Activated naive CD4-positive, alpha-beta T cell treated with anti-CD3 and anti-CD28 coated beads, Interleukin-2, amount 50 U/mL, for 24 hours (primary cell): Measurements from ENCODE around the gene FKBP11.
A peak's percentile ranks its signal among the peaks of the same experiment; 100 is the strongest.
"Not testable (repeated sequence)": the region's sequence is repeated elsewhere in the genome, so short reads cannot be mapped to it uniquely, and the experiment has no call there.

Experiments
- H3K27ac Mint-ChIP-seq: one replicate; pipeline ENCODE4 v1.8.0; 2021; ENCODE audit warnings: mild to moderate bottlenecking, mixed read lengths
- H3K27me3 Mint-ChIP-seq: one replicate; pipeline ENCODE4 v1.8.0; 2021; ENCODE audit warnings: mixed read lengths
- H3K36me3 Mint-ChIP-seq: one replicate; pipeline ENCODE4 v1.8.0; 2021; ENCODE audit warnings: mixed read lengths
- H3K4me1 Mint-ChIP-seq: one replicate; pipeline ENCODE4 v1.8.0; 2021; ENCODE audit warnings: mixed read lengths
- H3K4me3 Mint-ChIP-seq: one replicate; pipeline ENCODE4 v1.8.0; 2021; ENCODE audit warnings: mild to moderate bottlenecking, mixed read lengths
- H3K9me3 Mint-ChIP-seq: one replicate; pipeline ENCODE4 v1.8.0; 2021; ENCODE audit warnings: mixed read lengths

The FKBP11 gene

DNA sequence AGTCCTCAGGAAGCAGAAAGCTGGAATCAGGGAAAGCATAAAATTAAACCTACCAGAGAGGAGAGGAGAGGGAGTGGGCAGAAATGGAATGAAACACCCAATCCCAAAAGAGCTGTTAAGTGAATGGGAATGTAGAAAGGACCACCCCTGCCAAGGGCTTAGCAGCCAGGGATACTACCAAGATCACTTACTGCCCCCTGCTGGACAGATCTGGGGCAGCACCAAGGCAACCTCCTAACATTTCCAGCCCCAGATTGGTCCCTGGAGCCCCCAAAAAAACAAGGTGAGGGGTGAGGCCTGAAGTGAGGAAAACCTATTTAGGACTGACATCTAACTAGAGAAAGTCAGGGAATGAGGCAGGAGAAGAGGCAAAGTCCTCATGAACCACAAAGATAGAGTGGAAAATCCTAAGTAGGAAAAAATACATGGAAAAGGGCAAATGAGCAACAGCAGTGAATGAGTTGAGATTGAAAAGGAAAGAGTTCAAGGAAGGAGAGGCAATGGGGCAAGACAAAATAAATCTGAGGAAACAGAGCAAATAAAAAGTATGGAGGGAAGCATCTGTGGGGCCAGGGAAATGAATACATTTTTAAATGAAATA, 11.2 kb upstream of the FKBP11 start:
- H3K27me3 Mint-ChIP-seq, result no peaks in the 10 kb centered on the region
- no peaks in the 10 kb centered on the region for H3K9me3 Mint-ChIP-seq
- H3K27ac Mint-ChIP-seq, result peak overlapping the region; percentile 60
- peaks cover 3% of the 10 kb centered on the region for H3K36me3 Mint-ChIP-seq
- H3K4me1 Mint-ChIP-seq, result peaks cover 30% of the 10 kb centered on the region
- no peak overlapping the region for H3K4me3 Mint-ChIP-seq

DNA sequence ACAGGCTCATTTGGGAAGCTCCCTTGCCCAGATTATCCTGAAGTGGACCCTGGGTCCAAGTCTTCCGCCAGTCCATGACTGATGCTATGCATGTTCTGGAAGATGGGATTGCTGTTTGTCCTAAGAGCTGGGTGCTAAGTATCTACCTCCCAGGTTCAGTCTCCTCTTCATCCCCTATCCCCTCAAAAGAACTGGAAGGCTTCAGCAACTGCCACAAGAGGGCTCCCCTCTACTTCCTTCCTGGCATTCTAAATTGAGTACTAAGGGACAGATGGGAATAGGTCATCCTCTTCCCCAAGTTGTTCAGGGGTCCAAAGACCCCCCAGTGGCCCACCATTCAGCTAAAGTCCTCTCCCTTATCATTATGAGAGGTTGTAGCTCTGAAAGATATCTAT, 9.0 kb upstream of the FKBP11 start:
- H3K36me3 Mint-ChIP-seq, result peaks cover 6% of the 10 kb centered on the region
- peaks cover 30% of the 10 kb centered on the region for H3K4me1 Mint-ChIP-seq
- H3K9me3 Mint-ChIP-seq, result no peaks in the 10 kb centered on the region
- H3K27ac Mint-ChIP-seq, result peak overlapping the region; percentile 81
- H3K27me3 Mint-ChIP-seq, result no peaks in the 10 kb centered on the region
- H3K4me3 Mint-ChIP-seq, result no peak overlapping the region

DNA sequence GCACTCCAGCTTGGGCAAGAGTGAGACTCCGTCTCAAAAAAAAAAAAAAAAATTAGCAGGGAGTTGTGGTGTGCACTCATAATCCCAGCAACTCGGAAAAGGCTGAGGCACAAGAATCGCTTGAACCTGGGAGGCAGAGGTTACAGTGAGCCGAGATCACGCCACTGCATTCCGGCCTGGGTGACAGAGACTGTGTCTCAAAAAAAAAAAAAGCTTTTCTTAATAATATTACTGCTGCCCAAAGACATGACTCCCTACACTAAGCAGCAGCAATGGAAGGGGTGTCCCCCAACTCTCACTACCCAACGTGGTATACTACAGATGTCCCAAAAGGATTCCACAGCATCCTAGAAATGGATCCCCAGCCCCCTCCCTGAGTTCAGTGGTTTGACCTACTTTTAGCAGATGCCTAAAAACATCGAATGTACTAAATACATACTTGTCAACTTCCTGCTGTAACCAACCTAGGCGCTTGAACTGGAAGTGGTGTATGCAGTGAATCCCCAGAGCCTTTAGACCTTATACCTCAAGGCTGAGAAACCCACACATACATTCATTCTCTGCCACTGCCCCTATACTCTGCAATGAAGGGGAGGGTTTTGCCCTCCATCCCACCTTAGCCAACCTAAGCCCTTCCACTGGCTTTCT, 8.5 kb upstream of the FKBP11 start:
- Mint-ChIP-seq H3K4me1 (peaks cover 30% of the 10 kb centered on the region), H3K36me3 (peaks cover 6% of the 10 kb centered on the region), H3K27ac (peak overlapping the region; percentile 81), H3K9me3 (no peaks in the 10 kb centered on the region), H3K4me3 (no peak overlapping the region), H3K27me3 (no peaks in the 10 kb centered on the region)

DNA sequence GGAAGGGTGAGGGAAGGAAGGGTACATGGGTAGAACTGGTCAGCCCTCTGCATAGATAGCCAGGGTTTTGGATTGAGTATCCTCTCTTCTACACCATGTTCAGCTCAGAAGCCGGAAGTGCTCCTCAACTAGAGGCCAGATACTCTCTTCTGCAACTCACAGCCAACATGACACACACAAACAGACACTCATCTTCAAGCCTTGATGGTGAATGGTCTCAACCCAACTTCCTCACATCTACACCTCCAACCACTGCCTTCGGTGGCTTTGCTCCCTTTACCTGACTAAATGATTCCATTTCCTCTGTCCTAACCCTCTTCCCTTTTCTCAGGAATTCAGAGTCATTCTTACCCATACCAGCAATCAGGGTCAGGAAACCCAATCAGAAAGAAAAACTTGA, 7.6 kb upstream of the FKBP11 start:
- Mint-ChIP-seq H3K4me1 (peaks cover 30% of the 10 kb centered on the region), H3K36me3 (peaks cover 6% of the 10 kb centered on the region)

DNA sequence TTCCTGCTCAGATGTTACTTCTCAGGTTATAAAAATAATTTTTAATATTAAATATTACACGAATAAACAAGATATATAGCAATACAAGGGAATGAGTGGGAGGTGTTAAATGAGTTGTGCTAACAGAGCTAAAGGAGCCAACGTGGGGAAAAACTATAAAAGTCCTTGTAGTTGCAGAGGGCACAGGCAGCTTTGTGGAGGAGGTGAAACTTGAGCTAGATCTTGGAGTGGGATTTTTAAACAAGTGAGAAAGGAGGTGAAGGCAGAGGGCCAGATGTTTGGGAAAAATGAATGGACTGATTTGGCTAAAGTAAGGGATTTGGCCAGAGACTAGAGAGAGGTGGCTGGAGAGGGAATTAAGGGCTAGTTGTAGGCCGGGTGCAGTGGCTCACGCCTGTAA, 5.2 kb upstream of the FKBP11 start:
- H3K4me1 Mint-ChIP-seq, result peaks cover 35% of the 10 kb centered on the region
- H3K36me3 Mint-ChIP-seq, result peaks cover 6% of the 10 kb centered on the region
- H3K4me3 Mint-ChIP-seq, result no peak overlapping the region
- H3K27me3 Mint-ChIP-seq, result no peaks in the 10 kb centered on the region
- H3K9me3 Mint-ChIP-seq, result no peaks in the 10 kb centered on the region
- no peak overlapping the region for H3K27ac Mint-ChIP-seq

More for the DNA sequence above, 7.6 kb upstream of the FKBP11 start:
- no peak overlapping the region for H3K27ac Mint-ChIP-seq
- peak overlapping the region; percentile 49 for H3K4me3 Mint-ChIP-seq
- no peaks in the 10 kb centered on the region for H3K27me3 Mint-ChIP-seq
- H3K9me3 Mint-ChIP-seq, result no peaks in the 10 kb centered on the region

DNA sequence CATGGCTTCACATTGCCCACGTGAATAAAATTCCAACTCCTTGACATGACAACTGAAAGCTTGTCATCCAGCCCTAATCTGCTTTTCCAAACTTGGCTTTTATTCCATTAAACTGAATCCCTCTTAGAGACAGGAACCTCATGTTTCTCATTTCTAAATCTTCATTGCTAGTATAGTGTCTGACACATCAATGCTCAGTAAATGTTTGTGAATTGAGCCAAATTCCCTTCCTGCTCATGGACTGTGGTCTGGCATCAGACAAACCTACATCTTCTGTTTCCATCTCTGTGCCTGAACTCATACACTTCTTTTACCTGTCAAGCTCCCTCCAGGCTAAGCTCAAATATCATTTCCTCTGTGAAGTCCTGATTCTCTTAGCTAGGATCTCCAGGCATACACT, 4.3 kb upstream of the FKBP11 start:
- Mint-ChIP-seq H3K27me3 (no peaks in the 10 kb centered on the region), H3K36me3 (peaks cover 6% of the 10 kb centered on the region), H3K9me3 (no peaks in the 10 kb centered on the region), H3K4me1 (peaks cover 32% of the 10 kb centered on the region), H3K27ac (no peak overlapping the region), H3K4me3 (no peak overlapping the region)

DNA sequence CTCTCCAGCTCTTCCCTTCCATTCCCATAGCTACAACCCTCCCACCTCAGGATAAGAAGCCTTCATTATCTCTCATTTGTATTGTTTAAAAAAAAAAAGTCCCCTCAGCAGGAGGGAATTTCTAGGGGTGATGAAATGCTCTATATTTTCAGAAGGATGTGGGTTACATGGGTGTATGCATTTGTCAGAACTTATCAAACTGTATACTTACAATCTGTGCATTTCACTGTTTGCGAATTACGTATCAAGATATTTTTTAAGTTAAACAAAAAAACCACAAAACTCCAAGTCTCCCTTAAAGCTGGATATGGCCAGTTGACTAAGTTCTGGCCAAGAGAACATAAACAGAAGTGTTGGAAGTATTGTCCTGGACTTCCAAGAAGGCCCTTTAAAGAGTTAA, 2.0 kb upstream of the FKBP11 start:
- Mint-ChIP-seq H3K9me3 (no peaks in the 10 kb centered on the region), H3K4me1 (peaks cover 40% of the 10 kb centered on the region), H3K4me3 (peak overlapping the region; percentile 46)

DNA sequence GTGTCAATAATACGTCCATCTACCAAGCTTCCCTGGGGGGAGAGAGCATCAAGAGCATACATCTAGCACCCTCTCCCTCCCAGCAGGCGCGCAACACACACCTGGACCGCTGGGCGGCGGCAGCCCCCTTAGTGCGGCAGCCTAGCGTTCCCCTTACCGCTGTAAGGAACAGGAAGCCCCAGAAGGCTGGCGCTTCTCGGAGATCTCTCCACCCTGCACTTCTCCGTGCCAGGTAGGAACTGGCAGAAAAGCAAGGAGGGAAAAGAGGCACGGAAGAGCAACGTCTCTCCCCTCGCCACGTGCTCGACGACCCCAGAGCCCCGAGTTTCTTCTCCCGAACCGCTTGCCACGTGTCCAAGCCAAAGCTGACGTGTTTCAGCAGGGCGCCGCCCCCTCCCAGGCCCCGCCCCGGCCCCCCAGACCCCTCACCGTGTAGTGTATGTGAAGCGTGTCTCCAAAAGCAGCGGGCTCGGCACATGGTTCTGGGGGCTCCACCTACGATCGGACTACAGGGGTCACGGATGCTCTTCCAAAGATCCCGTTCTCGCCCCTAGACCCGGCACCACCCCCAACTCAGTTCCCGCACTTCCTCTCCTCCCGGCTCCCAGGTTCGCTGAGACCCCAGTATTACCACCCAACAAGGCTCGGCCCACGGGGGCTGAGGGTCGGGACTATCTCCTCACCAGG, 532 bp downstream of the FKBP11 start:
- peaks cover 55% of the 10 kb centered on the region for H3K4me1 Mint-ChIP-seq
- no peaks in the 10 kb centered on the region for H3K9me3 Mint-ChIP-seq
- peak overlapping the region; percentile 89 for H3K4me3 Mint-ChIP-seq
- H3K36me3 Mint-ChIP-seq, result peaks cover 20% of the 10 kb centered on the region
- H3K27ac Mint-ChIP-seq, result peak overlapping the region; percentile 95
- H3K27me3 Mint-ChIP-seq, result no peaks in the 10 kb centered on the region

More for the DNA sequence above, 2.0 kb upstream of the FKBP11 start:
- Mint-ChIP-seq H3K36me3 (peaks cover 19% of the 10 kb centered on the region), H3K27ac (peak overlapping the region; percentile 83), H3K27me3 (no peaks in the 10 kb centered on the region)

DNA sequence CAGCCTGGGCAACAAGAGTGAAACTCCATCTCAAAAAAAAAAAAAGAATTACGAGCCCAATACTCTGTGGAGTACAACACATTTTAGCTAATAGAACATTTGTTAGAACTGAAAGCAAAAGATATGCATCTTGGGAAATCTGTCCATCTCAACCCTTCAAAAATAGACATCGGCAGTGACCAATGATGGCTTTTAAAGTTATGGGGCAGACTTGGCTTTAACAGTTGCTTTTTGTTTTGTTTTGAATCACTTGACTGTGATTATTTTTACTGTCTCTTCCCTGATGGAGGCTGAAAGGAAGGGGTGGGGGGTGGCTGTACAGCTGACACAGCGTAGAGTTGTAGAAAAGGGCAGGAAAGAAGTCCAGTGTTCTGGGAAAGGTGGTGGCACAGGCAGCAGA, 2.2 kb downstream of the FKBP11 start:
- no peak overlapping the region for H3K27ac Mint-ChIP-seq
- H3K4me1 Mint-ChIP-seq, result peaks cover 62% of the 10 kb centered on the region
- no peaks in the 10 kb centered on the region for H3K27me3 Mint-ChIP-seq
- peak overlapping the region; percentile 89 for H3K4me3 Mint-ChIP-seq
- no peaks in the 10 kb centered on the region for H3K9me3 Mint-ChIP-seq
- peaks cover 20% of the 10 kb centered on the region for H3K36me3 Mint-ChIP-seq

DNA sequence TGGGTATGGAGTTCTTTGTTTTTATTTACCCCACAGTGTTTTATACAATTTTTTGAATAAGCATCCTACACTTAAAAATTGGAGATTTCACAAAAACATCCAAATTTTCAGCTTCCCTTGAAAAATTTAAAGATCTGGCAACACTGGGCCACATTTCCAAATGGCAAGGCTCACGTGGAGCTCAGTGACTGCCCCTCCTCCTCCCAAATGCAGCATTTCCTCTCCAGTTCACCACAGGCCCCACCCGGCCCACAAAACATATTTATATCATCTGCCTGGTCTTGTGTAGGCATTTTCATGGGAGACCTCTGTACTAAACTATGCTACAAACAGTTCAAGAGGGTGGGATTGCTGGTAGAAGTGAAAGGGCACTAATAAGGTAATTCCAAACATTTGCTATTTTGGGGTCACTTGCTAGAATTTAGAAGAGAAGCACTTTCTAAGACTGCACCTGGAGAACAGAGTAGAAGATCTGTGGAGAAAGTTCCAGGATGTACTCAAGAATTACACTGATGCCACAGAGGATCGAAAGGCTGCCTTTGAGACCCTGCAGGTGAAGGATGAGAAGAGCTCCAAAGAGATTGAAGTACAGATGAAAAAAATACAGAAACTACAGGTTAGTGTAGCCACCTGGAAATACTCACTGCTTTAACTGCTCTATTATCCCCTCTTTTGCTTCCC, 7.3 kb downstream of the FKBP11 start:
- H3K9me3 Mint-ChIP-seq, result no peaks in the 10 kb centered on the region
- H3K36me3 Mint-ChIP-seq, result peaks cover 11% of the 10 kb centered on the region
- peaks cover 46% of the 10 kb centered on the region for H3K4me1 Mint-ChIP-seq
- H3K4me3 Mint-ChIP-seq, result peak overlapping the region; percentile 78
- H3K27ac Mint-ChIP-seq, result peak overlapping the region; percentile 90
- no peaks in the 10 kb centered on the region for H3K27me3 Mint-ChIP-seq

DNA sequence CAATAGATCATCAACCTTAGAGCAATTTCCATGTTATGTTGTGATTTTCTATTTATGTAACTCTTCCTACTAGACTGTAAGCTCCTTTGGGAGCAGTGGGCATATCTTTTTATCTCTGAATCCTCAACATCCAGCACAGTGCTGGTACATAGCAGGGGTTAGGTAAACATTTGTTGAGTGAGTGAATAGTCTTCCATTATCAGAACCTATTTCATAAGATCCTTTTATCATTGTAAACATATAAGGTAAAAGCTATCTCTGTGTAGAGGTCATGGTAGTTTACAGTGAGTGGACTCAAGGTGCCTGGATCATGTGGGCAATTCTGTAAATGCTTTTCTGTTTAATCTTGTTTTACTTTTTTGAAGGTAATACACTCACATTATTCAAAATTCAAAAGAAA, 15.1 kb downstream of the FKBP11 start:
- Mint-ChIP-seq H3K27ac (no peak overlapping the region), H3K36me3 (no peaks in the 10 kb centered on the region), H3K9me3 (no peaks in the 10 kb centered on the region), H3K4me3 (no peak overlapping the region), H3K27me3 (no peaks in the 10 kb centered on the region), H3K4me1 (no peaks in the 10 kb centered on the region)

DNA sequence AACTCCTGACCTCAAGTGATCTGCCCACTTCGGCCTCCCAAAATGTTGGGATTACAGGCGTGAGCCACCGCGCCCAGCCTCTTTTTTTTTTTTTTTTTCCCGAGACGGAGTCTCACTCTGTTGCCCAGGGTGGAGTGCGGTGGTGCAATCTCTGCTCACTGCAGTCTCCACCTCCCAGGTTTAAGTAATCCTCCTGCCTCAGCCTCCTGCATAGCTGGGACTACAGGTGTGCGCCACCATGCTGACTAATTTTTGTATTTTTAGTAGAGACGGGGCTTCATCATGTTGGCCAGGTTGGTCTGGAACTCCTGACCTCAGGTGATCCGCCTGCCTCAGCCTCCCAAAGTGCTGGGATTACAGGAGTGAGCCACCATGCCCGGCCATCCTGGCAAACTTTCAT, 15.6 kb downstream of the FKBP11 start:
- not testable (repeated sequence) for H3K4me3 Mint-ChIP-seq, H3K36me3 Mint-ChIP-seq, H3K9me3 Mint-ChIP-seq, H3K4me1 Mint-ChIP-seq, H3K27ac Mint-ChIP-seq, H3K27me3 Mint-ChIP-seq

DNA sequence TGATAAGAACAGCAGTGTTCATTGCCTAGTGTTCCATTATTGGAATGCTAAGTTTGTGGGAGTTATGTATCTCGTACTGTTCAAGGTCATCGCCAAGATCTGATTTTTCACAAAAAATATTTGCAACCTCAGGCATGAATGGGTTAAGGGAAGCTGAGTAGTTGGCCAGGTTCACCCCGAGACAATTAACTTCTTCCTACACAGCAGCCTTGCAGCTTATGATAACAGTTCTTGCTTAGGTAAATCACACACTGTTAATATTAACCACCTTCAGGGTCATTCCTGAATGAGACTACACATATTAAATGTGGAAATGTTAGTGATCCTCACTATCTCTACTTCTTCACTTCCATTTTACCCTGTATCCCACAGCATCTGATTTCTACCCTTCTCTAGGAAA, 18.0 kb downstream of the FKBP11 start:
- H3K4me3 Mint-ChIP-seq, result no peak overlapping the region
- H3K27me3 Mint-ChIP-seq, result no peaks in the 10 kb centered on the region
- H3K4me1 Mint-ChIP-seq, result peaks cover 4% of the 10 kb centered on the region
- no peak overlapping the region for H3K27ac Mint-ChIP-seq
- H3K9me3 Mint-ChIP-seq, result no peaks in the 10 kb centered on the region
- no peaks in the 10 kb centered on the region for H3K36me3 Mint-ChIP-seq

DNA sequence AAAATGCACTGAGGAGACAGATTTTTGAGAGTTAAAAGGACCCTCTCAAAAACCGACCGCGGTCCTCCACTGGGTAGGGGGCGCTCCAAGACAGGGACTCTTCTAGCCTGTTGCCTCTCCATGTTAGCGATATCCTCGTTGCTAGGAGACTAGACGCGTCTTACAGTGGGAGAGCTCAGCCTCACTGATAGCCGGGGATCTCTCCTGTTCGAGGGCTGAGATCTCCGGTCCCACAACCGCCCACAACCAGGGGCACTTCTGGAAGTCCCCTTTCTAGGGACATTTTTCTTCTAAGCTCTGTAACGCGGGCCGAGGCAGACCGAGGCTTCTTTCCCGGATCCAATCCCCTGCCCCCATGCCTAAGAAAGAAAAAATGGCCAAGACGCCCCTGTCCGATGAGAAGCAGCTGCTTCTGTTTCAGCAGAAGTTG, 21.3 kb downstream of the FKBP11 start:
- Mint-ChIP-seq H3K27ac (no peak overlapping the region), H3K9me3 (no peaks in the 10 kb centered on the region), H3K4me1 (peaks cover 4% of the 10 kb centered on the region), H3K36me3 (no peaks in the 10 kb centered on the region), H3K4me3 (peak overlapping the region; percentile 82), H3K27me3 (no peaks in the 10 kb centered on the region)

DNA sequence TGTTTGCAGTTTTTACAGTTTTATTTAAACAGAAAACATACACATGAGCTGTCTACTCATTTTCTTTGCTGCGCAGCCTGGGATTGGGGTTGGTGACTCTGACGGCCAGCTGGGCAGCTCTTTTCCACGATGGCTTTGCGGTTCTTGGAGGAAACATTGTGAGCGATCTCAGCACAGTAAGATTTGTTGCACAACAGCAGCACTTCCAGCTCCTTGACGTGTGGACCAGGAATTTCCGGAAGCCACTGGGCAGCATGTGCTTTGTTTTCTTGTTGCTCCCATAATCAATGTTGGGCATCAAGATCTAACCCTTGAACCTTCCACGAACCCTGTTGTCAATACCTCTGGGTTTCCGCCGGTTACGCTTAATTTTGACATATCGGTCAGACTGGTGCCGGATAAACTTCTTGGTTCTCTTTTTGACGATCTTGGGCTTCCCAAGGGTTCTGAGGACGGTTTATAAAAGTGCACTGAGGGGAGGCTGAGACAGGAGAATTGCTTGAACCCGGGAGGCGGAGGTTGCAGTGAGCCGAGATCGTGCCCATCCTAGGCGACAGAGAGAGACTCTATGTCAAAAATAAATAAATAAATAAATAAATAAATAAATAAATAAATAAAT, 21.8 kb downstream of the FKBP11 start:
- Mint-ChIP-seq H3K36me3 (no peaks in the 10 kb centered on the region), H3K27ac (no peak overlapping the region), H3K4me1 (peaks cover 4% of the 10 kb centered on the region), H3K4me3 (peak overlapping the region; percentile 27), H3K9me3 (no peaks in the 10 kb centered on the region), H3K27me3 (no peaks in the 10 kb centered on the region)
